NCI-H2196 (cell line): ENCODE results near the gene OR2V2.
"Not testable (repeated sequence)": the region's sequence is repeated elsewhere in the genome, so short reads cannot be mapped to it uniquely, and the experiment has no call there.

ENCODE experiments used
- DNase-seq: peaks from one replicate; lab custom pipeline; 2025; ENCODE audit not compliant: unreplicated experiment; lab: John Stamatoyannopoulos, UW

The OR2V2 gene

GRCh38 chr5:181168595-181169118 lies 21.3 kb downstream of the OR2V2 start:
- DNase-seq = no peak

- DNase-seq = not testable (repeated sequence)
These were observed 22.3 kb downstream of the OR2V2 start for GRCh38 chr5:181169459-181170236.

- DNase-seq = no peak
These were observed 22.9 kb downstream of the OR2V2 start for GRCh38 chr5:181170237-181170825.

- DNase-seq = no peak
These were observed 23.6 kb downstream of the OR2V2 start for GRCh38 chr5:181170996-181171395.

GRCh38 chr5:181171782-181172181 lies 24.4 kb downstream of the OR2V2 start:
- no peak for DNase-seq

- no peak for DNase-seq
These were observed 25.6 kb downstream of the OR2V2 start for GRCh38 chr5:181173027-181173419.

GRCh38 chr5:181173420-181174342 lies 26.3 kb downstream of the OR2V2 start:
- no peak for DNase-seq

GRCh38 chr5:181176254-181176952 lies 29.0 kb downstream of the OR2V2 start:
- DNase-seq = no peak

GRCh38 chr5:181177559-181177958 lies 30.2 kb downstream of the OR2V2 start:
- not testable (repeated sequence) for DNase-seq

GRCh38 chr5:181181650-181182565 lies 34.5 kb downstream of the OR2V2 start:
- DNase-seq = no peak

GRCh38 chr5:181182651-181183050 lies 35.3 kb downstream of the OR2V2 start:
- DNase-seq = no peak

- no peak for DNase-seq
These were observed 37.4 kb downstream of the OR2V2 start for GRCh38 chr5:181184845-181185216.

- DNase-seq = no peak
These were observed 38.2 kb downstream of the OR2V2 start for GRCh38 chr5:181185560-181185959.

- DNase-seq = no peak
These were observed 38.6 kb downstream of the OR2V2 start for GRCh38 chr5:181186022-181186421.

GRCh38 chr5:181186986-181187499 lies 39.7 kb downstream of the OR2V2 start:
- no peak for DNase-seq

GRCh38 chr5:181187500-181188213 lies 40.3 kb downstream of the OR2V2 start:
- no peak for DNase-seq

GRCh38 chr5:181188700-181189362 lies 41.4 kb downstream of the OR2V2 start:
- no peak for DNase-seq

- no peak for DNase-seq
These were observed 42.1 kb downstream of the OR2V2 start for GRCh38 chr5:181189363-181189961.
